A549 (cell line): ENCODE measurements around the gene CA9.

ENCODE experiments used
- CBX2 ChIP-seq: fragments of 200-600 bp; sonication (generic); IDR thresholded peaks from 2 replicates; pipeline ENCODE4 v1.6.1; 2016; ENCODE audit warnings: low read depth, mild to moderate bottlenecking, borderline replicate concordance
- CEBPB ChIP-seq, 2 experiments: fragments of >200 bp in 1 of 2; sonication (Bioruptor Twin) in 1 of 2; formaldehyde crosslinking in 1 of 2; IDR thresholded peaks; 2 replicates each; pipeline ENCODE4 v1.6.1; 2012 to 2016
- CHD4 ChIP-seq: fragments of 200-600 bp; sonication (generic); IDR thresholded peaks from 2 replicates; pipeline ENCODE4 v1.6.1; 2016; ENCODE audit warnings: antibody characterized with exemption, mild to moderate bottlenecking, borderline replicate concordance
- ESRRA ChIP-seq: fragments of 150-350 bp; IDR thresholded peaks from 2 replicates; pipeline ENCODE4 v1.6.1; 2014; ENCODE audit warnings: mild to moderate bottlenecking, low read length, borderline replicate concordance
- HOXA7 ChIP-seq: fragments of 250-450 bp; sonication (Bioruptor Pico); IDR thresholded peaks from 2 replicates; pipeline ENCODE4 v1.5.0; 2020; ENCODE audit warnings: mild to moderate bottlenecking, moderate library complexity
- KDM1A ChIP-seq: fragments of 200-600 bp; sonication (generic); IDR thresholded peaks from 2 replicates; pipeline ENCODE4 v1.6.1; 2016; ENCODE audit warnings: low read depth, mild to moderate bottlenecking
- MAX ChIP-seq: IDR thresholded peaks from 2 replicates; pipeline ENCODE4 v1.6.1; 2012
- MYC ChIP-seq: IDR thresholded peaks from 2 replicates; pipeline ENCODE4 v1.6.1; 2012; ENCODE audit warnings: mild to moderate bottlenecking, inconsistent platforms, low read length, improper control_type of control experiment, borderline replicate concordance
- PHF8 ChIP-seq: fragments of 200-600 bp; sonication (generic); IDR thresholded peaks from 2 replicates; pipeline ENCODE4 v1.6.1; 2016; ENCODE audit warnings: low read depth, mild to moderate bottlenecking, antibody characterized with exemption, moderate library complexity, borderline replicate concordance
- TF ChIP-seq, protein P1 (sequence below): fragments of >200 bp; sonication (Bioruptor Twin); formaldehyde crosslinking; IDR thresholded peaks from 3 replicates; pipeline ENCODE4 v1.6.1; 2016
- TF ChIP-seq, protein P2 (sequence below): fragments of >200 bp; sonication (Bioruptor Twin); formaldehyde crosslinking; IDR thresholded peaks from 3 replicates; pipeline ENCODE4 v1.5.1; 2016
- TF ChIP-seq, protein P3 (sequence below): fragments of 200-600 bp; sonication (generic); IDR thresholded peaks from 2 replicates; pipeline ENCODE4 v1.6.1; 2016; ENCODE audit warnings: antibody characterized with exemption, mild to moderate bottlenecking, moderate library complexity

- TF ChIP-seq CBX2 (no peak), PHF8 (no peak), CHD4 (no peak), ESRRA (no peak), KDM1A (no peak), MAX (no peak), CEBPB (IDR thresholded peaks at IDR 0.05) (no peak), MYC (no peak), HOXA7 (no peak)
- TF ChIP-seq, protein P1, sequence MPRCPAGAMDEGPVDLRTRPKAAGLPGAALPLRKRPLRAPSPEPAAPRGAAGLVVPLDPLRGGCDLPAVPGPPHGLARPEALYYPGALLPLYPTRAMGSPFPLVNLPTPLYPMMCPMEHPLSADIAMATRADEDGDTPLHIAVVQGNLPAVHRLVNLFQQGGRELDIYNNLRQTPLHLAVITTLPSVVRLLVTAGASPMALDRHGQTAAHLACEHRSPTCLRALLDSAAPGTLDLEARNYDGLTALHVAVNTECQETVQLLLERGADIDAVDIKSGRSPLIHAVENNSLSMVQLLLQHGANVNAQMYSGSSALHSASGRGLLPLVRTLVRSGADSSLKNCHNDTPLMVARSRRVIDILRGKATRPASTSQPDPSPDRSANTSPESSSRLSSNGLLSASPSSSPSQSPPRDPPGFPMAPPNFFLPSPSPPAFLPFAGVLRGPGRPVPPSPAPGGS, result no peak
- TF ChIP-seq, protein P2, sequence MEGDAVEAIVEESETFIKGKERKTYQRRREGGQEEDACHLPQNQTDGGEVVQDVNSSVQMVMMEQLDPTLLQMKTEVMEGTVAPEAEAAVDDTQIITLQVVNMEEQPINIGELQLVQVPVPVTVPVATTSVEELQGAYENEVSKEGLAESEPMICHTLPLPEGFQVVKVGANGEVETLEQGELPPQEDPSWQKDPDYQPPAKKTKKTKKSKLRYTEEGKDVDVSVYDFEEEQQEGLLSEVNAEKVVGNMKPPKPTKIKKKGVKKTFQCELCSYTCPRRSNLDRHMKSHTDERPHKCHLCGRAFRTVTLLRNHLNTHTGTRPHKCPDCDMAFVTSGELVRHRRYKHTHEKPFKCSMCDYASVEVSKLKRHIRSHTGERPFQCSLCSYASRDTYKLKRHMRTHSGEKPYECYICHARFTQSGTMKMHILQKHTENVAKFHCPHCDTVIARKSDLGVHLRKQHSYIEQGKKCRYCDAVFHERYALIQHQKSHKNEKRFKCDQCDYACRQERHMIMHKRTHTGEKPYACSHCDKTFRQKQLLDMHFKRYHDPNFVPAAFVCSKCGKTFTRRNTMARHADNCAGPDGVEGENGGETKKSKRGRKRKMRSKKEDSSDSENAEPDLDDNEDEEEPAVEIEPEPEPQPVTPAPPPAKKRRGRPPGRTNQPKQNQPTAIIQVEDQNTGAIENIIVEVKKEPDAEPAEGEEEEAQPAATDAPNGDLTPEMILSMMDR, result no peak
- TF ChIP-seq, protein P3, sequence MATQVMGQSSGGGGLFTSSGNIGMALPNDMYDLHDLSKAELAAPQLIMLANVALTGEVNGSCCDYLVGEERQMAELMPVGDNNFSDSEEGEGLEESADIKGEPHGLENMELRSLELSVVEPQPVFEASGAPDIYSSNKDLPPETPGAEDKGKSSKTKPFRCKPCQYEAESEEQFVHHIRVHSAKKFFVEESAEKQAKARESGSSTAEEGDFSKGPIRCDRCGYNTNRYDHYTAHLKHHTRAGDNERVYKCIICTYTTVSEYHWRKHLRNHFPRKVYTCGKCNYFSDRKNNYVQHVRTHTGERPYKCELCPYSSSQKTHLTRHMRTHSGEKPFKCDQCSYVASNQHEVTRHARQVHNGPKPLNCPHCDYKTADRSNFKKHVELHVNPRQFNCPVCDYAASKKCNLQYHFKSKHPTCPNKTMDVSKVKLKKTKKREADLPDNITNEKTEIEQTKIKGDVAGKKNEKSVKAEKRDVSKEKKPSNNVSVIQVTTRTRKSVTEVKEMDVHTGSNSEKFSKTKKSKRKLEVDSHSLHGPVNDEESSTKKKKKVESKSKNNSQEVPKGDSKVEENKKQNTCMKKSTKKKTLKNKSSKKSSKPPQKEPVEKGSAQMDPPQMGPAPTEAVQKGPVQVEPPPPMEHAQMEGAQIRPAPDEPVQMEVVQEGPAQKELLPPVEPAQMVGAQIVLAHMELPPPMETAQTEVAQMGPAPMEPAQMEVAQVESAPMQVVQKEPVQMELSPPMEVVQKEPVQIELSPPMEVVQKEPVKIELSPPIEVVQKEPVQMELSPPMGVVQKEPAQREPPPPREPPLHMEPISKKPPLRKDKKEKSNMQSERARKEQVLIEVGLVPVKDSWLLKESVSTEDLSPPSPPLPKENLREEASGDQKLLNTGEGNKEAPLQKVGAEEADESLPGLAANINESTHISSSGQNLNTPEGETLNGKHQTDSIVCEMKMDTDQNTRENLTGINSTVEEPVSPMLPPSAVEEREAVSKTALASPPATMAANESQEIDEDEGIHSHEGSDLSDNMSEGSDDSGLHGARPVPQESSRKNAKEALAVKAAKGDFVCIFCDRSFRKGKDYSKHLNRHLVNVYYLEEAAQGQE, result no peak
Observed at GRCh38 chr9:35708146-35708545, 34.4 kb downstream of the CA9 start.
